ENCODE results near the gene AMN1.
"Not testable (repeated sequence)": the region's sequence is repeated elsewhere in the genome, so short reads cannot be mapped to it uniquely, and the experiment has no call there.

Gene AMN1

DNA sequence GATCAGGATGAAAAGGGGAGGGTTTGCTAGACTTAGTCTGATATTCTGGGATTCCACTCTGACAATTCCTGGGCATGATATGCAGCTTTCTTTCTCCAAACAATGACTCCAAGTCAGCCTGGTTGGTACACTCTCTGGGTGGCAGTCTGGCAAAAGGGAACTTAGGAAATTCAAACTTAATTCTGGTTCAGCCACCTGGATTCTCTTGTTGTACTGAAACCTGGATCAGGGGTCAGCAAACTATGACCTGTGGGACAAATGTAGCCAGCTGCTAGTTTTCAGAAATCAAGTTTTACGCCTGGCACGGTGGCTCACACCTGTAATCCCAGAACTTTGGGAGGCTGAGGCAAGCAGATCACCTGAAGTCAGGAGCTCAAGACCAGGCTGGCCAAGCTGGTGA is 6.2 kb downstream of the AMN1 start (continued):
- TF ChIP-seq, protein P1, sequence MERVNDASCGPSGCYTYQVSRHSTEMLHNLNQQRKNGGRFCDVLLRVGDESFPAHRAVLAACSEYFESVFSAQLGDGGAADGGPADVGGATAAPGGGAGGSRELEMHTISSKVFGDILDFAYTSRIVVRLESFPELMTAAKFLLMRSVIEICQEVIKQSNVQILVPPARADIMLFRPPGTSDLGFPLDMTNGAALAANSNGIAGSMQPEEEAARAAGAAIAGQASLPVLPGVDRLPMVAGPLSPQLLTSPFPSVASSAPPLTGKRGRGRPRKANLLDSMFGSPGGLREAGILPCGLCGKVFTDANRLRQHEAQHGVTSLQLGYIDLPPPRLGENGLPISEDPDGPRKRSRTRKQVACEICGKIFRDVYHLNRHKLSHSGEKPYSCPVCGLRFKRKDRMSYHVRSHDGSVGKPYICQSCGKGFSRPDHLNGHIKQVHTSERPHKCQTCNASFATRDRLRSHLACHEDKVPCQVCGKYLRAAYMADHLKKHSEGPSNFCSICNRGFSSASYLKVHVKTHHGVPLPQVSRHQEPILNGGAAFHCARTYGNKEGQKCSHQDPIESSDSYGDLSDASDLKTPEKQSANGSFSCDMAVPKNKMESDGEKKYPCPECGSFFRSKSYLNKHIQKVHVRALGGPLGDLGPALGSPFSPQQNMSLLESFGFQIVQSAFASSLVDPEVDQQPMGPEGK (CRISPR knock-in tag; IDR thresholded peaks at IDR 0.05; ENCODE audit: borderline replicate concordance) = no peak
- TF ChIP-seq SNAI2 (CRISPR knock-in tag; IDR thresholded peaks at IDR 0.05) (no peak), ZNF70 (CRISPR knock-in tag; IDR thresholded peaks at IDR 0.05) (no peak), ARNTL (CRISPR knock-in tag; IDR thresholded peaks at IDR 0.05; ENCODE audit: borderline replicate concordance, low read depth) (no peak), CSDC2 (CRISPR knock-in tag; IDR thresholded peaks at IDR 0.05) (no peak), ZFP30 (CRISPR knock-in tag; IDR thresholded peaks at IDR 0.05) (no peak), ISL1 (CRISPR knock-in tag; IDR thresholded peaks at IDR 0.05) (no peak), PPARA (CRISPR knock-in tag; IDR thresholded peaks at IDR 0.05; ENCODE audit: borderline replicate concordance) (no peak), ZFP3 (CRISPR knock-in tag; IDR thresholded peaks at IDR 0.05) (no peak)

GRCh38 chr12:31718542-31719198 is 10.2 kb downstream of the AMN1 start:
- not testable (repeated sequence) for ATAC-seq

DNA sequence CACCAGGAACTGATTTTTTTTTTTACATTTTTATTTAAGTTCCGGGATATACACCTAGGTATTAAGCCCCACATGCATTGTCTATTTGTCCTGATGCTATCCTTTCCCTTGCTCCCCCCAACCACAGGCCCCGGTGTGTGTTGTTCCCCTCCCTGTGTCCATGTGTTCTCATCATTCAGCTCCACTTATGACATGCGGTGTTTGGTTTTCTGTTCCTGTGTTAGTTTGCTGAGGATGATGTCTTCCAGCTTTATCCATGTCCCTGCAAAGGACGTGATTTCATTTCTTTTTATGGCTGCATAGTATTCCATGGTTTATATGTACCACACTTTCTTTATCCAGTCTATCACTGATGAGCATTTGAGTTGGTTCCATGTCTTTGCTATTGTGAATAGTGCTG is 11.8 kb downstream of the AMN1 start:
- ATAC-seq = not testable (repeated sequence)

DNA sequence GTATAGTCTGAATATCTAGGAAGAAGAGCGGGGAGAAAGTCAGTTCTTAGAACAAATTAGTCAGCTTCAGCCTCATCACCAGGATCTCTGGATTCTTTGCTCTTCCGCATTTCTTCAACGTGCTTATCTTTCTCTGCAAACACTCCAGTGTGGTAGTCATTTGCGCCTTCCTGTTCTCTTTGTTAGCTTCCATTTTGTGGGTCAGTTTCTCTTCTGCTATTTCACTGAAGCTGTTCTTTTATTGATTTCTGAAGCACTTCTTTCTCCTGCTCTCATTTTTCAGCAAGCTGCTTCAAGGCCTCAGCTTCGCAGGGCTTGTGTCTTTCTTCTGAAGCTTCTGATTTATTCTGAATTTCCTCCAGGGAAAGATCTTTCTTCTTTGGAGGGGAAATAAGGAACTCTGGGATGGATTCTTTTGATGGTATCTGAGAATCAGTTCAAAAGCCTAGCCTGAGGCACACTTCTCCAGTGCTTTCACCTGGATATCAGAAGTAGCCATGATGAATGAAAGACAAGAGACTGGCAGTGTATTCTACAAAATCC is 13.5 kb downstream of the AMN1 start:
- ATAC-seq = no peak
- no peak for TF ChIP-seq ZNF70 (CRISPR knock-in tag; IDR thresholded peaks at IDR 0.05)
- no peak for TF ChIP-seq PPARA (CRISPR knock-in tag; IDR thresholded peaks at IDR 0.05; ENCODE audit: borderline replicate concordance)
- no peak for TF ChIP-seq CSDC2 (CRISPR knock-in tag; IDR thresholded peaks at IDR 0.05)
- TF ChIP-seq, protein P2, sequence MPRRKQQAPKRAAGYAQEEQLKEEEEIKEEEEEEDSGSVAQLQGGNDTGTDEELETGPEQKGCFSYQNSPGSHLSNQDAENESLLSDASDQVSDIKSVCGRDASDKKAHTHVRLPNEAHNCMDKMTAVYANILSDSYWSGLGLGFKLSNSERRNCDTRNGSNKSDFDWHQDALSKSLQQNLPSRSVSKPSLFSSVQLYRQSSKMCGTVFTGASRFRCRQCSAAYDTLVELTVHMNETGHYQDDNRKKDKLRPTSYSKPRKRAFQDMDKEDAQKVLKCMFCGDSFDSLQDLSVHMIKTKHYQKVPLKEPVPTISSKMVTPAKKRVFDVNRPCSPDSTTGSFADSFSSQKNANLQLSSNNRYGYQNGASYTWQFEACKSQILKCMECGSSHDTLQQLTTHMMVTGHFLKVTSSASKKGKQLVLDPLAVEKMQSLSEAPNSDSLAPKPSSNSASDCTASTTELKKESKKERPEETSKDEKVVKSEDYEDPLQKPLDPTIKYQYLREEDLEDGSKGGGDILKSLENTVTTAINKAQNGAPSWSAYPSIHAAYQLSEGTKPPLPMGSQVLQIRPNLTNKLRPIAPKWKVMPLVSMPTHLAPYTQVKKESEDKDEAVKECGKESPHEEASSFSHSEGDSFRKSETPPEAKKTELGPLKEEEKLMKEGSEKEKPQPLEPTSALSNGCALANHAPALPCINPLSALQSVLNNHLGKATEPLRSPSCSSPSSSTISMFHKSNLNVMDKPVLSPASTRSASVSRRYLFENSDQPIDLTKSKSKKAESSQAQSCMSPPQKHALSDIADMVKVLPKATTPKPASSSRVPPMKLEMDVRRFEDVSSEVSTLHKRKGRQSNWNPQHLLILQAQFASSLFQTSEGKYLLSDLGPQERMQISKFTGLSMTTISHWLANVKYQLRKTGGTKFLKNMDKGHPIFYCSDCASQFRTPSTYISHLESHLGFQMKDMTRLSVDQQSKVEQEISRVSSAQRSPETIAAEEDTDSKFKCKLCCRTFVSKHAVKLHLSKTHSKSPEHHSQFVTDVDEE (CRISPR knock-in tag; IDR thresholded peaks at IDR 0.05) = no peak
- TF ChIP-seq, protein P3, sequence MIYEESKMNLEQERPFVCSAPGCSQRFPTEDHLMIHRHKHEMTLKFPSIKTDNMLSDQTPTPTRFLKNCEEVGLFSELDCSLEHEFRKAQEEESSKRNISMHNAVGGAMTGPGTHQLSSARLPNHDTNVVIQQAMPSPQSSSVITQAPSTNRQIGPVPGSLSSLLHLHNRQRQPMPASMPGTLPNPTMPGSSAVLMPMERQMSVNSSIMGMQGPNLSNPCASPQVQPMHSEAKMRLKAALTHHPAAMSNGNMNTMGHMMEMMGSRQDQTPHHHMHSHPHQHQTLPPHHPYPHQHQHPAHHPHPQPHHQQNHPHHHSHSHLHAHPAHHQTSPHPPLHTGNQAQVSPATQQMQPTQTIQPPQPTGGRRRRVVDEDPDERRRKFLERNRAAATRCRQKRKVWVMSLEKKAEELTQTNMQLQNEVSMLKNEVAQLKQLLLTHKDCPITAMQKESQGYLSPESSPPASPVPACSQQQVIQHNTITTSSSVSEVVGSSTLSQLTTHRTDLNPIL (CRISPR knock-in tag; IDR thresholded peaks at IDR 0.05; ENCODE audit: low read depth) = no peak
- TF ChIP-seq SNAI2 (CRISPR knock-in tag; IDR thresholded peaks at IDR 0.05) = no peak
- no peak for TF ChIP-seq GLIS3 (CRISPR knock-in tag; IDR thresholded peaks at IDR 0.05)

- no peak for ATAC-seq
- TF ChIP-seq, protein P1 (CRISPR knock-in tag; IDR thresholded peaks at IDR 0.05; ENCODE audit: borderline replicate concordance) = no peak
- TF ChIP-seq BACH2 (CRISPR knock-in tag; IDR thresholded peaks at IDR 0.05; ENCODE audit: borderline replicate concordance) (no peak), GLIS3 (CRISPR knock-in tag; IDR thresholded peaks at IDR 0.05) (no peak), ZFP30 (CRISPR knock-in tag; IDR thresholded peaks at IDR 0.05) (no peak), ISL1 (CRISPR knock-in tag; IDR thresholded peaks at IDR 0.05) (no peak)
- TF ChIP-seq, protein P3 (CRISPR knock-in tag; IDR thresholded peaks at IDR 0.05; ENCODE audit: low read depth) = no peak
- TF ChIP-seq, protein P4, sequence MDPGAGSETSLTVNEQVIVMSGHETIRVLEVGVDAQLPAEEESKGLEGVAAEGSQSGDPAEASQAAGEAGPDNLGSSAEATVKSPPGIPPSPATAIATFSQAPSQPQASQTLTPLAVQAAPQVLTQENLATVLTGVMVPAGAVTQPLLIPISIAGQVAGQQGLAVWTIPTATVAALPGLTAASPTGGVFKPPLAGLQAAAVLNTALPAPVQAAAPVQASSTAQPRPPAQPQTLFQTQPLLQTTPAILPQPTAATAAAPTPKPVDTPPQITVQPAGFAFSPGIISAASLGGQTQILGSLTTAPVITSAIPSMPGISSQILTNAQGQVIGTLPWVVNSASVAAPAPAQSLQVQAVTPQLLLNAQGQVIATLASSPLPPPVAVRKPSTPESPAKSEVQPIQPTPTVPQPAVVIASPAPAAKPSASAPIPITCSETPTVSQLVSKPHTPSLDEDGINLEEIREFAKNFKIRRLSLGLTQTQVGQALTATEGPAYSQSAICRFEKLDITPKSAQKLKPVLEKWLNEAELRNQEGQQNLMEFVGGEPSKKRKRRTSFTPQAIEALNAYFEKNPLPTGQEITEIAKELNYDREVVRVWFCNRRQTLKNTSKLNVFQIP (CRISPR knock-in tag; IDR thresholded peaks at IDR 0.05; ENCODE audit: borderline replicate concordance, low read depth) = no peak
- TF ChIP-seq, protein P5, sequence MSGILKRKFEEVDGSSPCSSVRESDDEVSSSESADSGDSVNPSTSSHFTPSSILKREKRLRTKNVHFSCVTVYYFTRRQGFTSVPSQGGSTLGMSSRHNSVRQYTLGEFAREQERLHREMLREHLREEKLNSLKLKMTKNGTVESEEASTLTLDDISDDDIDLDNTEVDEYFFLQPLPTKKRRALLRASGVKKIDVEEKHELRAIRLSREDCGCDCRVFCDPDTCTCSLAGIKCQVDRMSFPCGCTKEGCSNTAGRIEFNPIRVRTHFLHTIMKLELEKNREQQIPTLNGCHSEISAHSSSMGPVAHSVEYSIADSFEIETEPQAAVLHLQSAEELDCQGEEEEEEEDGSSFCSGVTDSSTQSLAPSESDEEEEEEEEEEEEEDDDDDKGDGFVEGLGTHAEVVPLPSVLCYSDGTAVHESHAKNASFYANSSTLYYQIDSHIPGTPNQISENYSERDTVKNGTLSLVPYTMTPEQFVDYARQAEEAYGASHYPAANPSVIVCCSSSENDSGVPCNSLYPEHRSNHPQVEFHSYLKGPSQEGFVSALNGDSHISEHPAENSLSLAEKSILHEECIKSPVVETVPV (CRISPR knock-in tag; IDR thresholded peaks at IDR 0.05) = no peak
These were observed 14.2 kb downstream of the AMN1 start for GRCh38 chr12:31714406-31715271.
